T-helper 2 cell treated with Interferon-gamma antibody and Interleukin-4, amounts not matched to agents 100 ng/mL and 5 ng/mL, for 36 hours (primary cell): Measurements from ENCODE around the gene PBOV1. TPM values are rescaled to one million over a fixed set of nuclear protein-coding genes. Genes with fewer than 3 reads are reported as not detected.

Experiments used
- total RNA-seq: library from RNA; stranded (reverse); gene quantifications from 2 replicates; pipeline ENCODE4 v1.2.3, GENCODE V29; 2022

PBOV1 gene
- total RNA-seq, 1 donor from 2014 or later, result not detected

Other genes with a start within 250 kb of the PBOV1 start
- gene PERP, start 111.1 kb downstream of the PBOV1 start, total RNA-seq, result 5.8 and 6.5 TPM in 2 replicates
- 0.09 and 0.11 TPM in 2 replicates for gene ARFGEF3, start 56.6 kb downstream of the PBOV1 start, total RNA-seq
- gene SMIM28, start 159.4 kb upstream of the PBOV1 start, total RNA-seq, result not detected in 2 replicates
- 27.2 and 29.4 TPM in 2 replicates for gene HEBP2, start 185.7 kb upstream of the PBOV1 start, total RNA-seq